Skeletal muscle cell (primary cell): ENCODE data around the gene OLFM1.

ENCODE experiments used
- DNase-seq: peaks from one replicate; pipeline ENCODE4 v3.0.0-alpha.2; 2010; ENCODE audit warnings: low read depth
- H3K4me3 ChIP-seq: 2 replicates; pipeline ENCODE4 v1.5.1; 2011; ENCODE audit warnings: low read depth, mild to moderate bottlenecking, control low read depth, low read length, moderate library complexity

OLFM1 gene

DNA sequence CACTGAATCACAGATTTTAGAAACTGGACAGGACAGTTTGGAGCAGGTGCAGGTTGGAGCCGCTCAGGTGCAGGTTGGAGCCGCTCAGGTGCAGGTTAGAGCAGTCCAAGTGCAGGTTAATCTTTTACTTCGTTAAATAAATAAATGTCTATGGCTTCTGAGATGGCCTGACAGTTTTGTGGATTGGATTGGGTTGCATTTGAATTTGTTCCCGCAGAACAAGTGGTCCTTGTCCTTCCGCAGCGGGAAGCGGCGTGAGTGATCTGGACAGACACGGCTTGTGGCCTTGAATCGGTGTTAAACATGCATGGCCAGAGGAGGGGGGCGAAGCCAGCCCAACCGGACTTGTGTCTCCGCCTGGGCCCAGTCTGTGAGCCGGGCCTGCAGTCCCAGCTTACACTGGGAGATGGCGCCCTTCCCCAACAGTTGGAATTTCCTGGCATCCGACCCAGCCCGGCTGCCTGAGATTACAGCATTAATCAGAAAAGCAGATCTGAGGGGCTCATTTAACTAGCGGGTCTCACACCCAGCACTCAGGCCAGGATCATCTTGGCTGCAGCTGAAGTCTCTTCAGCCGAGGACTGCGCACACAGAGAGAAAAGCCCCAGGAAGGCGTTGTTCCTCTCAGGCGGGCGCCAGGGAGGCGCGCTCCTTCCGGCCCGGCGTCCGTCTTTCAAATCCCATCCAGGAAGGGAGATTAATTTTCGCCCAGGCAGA, 1.5 kb upstream of the OLFM1 start:
- no peak for DNase-seq

DNA sequence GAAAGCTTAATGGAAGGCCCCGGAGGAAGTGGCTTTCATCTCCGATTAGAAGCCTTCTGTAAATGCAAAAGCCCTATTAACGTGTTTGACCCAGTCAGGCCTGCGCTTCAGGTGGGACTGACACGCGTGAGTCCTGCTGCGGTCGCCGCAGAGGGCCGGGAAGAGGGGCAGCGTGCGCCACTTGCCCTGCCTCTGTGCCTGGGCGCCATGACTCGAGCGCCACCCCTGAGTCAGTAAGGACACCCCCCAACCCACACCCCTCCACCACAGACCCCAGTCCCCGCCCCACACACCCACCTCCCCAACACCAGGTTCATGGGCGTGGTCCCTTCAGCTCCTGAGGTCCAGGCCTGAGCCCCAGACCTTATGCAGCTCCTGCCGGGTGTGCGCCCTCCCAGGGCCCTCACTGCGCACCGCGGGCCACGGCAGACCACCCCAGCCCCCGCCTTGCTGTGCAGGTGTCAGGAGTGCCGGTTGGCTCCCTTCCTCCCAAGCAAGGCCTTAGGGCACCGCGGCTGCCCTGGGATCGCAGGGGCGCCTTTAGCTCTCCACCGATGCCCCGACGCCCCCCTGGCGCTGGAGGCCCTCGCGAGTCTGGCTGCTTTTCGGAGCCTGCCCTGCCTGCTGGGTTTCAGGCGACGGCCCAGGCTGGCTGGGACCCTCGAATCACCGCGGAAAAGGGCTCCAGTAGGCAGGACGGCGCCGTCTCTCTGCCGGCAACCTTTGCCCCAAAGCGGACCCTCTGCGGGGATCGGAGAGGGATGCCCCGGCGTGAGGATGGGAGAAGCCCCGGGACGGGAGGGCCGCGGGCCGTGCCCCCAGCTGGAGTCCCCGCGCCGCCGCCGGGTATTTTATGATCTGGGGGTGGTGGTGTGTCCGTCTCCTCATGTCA, 625 bp upstream of the OLFM1 start:
- H3K4me3 ChIP-seq, result peak overlapping the region; percentile 21
- DNase-seq, result no peak

More for the DNA sequence above, 1.5 kb upstream of the OLFM1 start:
- H3K4me3 ChIP-seq, result peak overlapping the region; percentile 21

DNA sequence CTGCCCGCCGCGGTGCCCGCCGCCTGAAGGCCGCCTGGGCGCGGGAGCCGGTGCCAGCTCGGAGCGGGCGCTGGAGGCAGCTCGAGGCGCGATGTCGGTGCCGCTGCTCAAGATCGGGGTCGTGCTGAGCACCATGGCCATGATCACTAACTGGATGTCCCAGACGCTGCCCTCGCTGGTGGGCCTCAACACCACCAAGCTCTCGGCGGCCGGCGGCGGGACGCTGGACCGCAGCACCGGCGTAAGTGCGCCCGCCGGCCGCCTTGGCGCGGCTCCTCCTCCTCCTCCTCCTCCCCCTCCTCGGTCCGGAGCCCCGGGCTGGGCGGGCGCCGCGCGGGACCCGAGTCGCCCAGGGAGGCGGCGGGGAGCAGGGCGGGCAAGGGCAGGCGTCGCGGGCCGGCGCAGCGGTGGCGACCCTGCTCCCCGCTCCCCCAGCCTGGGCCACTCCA, 455 bp downstream of the OLFM1 start:
- H3K4me3 ChIP-seq, result peak overlapping the region; percentile 20
- no peak for DNase-seq

DNA sequence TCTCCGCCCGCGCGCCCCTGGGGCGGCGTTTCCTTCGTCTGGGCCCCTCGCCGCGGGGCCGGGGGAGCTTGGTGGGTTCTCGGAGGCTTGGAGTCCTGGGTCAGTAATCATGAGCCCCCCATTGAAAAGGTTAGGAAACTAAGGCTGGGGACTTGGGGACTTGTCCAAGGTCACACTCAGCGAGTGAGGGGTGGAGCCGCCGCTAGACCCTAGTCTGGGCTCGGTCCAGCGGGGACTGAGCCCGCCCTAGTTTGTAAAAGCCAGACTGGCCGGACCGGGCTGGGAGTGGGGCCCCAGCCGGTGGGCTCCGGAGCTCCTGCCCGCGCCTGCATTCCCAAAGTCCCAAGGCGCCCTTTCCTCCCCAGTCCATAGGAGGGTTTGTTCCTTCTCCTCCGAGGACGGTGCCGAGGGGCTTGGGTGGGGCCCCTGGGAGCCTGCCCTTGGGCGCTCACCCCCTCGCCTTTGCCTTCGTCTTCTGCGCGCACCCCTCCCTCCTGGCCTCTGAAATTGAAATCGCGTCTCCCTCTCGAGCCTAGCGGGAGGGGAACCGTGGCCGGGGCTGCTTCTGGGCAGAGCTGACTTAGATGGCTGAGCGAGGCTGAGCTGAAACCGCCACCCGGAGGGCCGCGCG, 995 bp downstream of the OLFM1 start:
- no peak overlapping the region for H3K4me3 ChIP-seq
- no peak for DNase-seq

DNA sequence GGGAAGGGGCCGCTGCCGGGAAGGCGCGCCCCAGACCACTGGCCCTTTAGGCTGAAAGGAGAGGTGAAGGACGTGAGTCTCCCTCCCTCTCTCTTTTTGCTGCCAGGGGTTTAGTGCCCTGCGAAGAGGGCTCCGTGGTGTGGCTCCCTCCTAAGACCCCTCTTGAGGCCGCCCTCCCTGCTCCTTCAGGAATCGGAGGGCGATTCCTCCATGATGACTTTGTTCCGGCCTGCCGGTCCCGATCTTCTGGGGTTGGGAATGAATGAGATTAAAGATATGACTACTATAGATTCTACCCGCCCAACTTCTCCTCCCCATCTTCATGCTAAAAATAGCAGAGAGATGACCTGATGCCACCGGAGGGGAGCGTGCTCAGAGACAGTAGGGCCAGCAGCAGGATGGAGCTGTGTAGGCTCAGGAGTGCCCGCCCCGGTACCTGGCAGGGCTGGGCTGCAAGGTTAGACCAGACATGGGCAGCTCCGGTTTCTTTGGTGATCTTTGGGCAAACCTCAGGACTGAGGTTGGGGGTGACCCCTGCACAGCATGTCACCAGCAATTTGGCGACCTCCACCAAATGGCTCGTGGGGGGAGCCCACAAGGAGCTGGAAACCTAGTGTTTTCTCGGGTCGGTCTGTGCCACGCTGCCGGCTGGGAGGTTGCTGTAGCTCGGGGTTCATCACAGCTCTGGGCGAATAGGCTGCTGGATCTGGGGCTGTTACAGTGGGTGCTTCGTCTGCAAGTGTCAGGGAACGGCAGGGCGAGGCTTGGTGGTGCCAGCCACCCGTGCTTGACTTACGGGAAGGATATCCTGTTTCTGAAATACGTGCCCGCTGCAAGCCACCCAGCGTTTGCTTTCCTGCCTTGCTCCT, 1.7 kb downstream of the OLFM1 start:
- no peak overlapping the region for H3K4me3 ChIP-seq
- no peak for DNase-seq

DNA sequence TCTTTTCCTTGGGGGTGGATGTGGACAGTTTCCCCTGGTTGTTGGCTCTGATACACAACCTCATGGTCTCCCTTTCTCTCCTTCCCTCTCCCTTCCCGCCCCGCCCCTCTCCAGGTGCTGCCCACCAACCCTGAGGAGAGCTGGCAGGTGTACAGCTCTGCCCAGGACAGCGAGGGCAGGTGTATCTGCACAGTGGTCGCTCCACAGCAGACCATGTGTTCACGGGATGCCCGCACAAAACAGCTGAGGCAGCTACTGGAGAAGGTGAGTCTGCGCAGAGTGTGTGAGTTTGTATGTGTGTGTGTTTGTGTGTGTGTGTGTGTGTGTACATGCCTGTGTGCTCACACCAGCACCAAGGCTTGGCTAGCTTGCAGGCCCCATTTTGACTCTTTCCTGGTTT, 2.6 kb downstream of the OLFM1 start:
- DNase-seq, result no peak
- H3K4me3 ChIP-seq, result no peak overlapping the region

DNA sequence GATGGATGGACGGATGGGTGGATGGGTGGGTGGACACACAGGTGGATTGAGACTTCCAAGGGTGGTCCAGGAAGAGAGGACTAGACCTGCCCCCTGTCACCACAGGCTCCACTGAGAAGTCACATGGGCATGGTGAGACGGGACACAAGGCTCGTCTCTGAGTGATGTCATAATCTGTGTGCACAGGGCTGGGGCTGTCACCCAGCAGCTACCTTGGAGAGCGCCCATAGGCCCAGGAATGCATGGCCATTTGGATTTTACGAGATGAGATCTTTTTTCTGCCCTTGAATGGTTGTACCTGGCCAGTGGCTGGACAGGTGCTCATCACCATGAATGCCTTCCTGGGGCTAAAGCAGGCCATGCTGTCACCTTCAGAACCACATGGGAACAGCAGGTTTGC, 3.1 kb downstream of the OLFM1 start:
- no peak for DNase-seq

DNA sequence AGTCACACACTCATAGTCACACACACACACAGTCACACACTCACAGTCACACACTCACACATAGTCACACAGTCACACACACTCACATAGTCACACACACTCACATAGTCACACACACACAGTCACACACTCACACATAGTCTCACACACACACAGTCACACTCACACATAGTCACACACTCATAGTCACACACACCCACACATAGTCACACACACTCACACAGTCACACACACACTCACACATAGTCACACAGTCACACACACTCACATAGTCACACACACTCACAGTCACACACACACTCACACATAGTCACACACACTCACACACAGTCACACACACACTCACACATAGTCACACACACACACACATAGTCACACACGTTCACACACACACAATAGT, 4.1 kb downstream of the OLFM1 start:
- H3K4me3 ChIP-seq, result no peak overlapping the region
- no peak for DNase-seq

More for the DNA sequence above, 3.1 kb downstream of the OLFM1 start:
- H3K4me3 ChIP-seq, result no peak overlapping the region

DNA sequence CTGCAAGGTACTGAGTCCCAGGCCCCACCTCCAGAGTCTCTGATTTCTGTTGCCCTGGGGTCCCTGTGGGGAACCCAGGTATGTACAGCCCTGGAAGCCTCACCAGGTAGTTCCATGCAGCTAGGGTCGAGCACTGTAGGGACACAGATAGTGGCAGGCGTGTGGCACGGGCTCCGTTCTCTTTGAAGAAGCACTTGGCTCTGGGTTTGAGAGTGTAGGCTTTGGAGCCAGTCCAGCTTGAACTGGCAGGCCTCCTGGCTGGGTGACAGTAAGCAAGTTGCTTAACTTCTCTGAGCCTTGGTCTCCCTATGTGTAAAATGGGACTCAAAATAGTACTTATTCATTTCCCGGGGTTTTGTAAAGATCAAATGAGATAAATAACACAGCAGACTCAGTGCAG, 5.6 kb downstream of the OLFM1 start:
- H3K4me3 ChIP-seq, result no peak overlapping the region
- no peak for DNase-seq

DNA sequence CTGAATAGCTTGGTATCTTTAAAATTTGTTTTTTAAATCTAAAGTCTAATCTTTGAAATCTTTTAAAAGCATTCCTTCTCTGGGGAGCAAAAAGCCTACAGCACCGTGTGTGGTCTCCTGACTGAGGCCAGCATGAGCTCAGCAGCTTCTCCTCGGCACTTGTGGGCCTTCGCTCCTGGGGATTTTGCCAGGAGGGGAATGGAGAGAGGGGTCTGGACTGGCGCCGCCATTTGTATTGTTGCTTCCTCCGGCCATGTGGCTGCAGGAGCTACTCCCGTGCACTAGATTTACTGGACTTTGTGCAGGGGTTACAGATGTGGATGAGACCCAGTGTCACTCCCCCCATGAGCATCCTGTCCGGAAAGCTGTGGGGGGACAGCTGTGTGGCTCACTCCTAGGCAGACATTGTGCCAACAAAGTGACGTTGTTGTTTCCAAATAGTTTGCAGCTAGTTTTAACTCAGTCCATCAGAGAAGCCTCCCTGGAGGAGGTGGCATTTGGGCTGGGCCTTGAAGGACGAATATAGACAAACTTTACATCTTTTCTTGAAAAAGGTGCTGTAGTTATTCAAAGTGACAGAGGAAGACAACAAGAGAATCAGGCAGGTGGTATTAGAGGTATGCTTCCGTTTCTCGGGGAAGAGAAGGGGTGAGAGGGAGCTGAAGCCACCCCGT, 6.6 kb downstream of the OLFM1 start:
- DNase-seq, result no peak
- no peak overlapping the region for H3K4me3 ChIP-seq

DNA sequence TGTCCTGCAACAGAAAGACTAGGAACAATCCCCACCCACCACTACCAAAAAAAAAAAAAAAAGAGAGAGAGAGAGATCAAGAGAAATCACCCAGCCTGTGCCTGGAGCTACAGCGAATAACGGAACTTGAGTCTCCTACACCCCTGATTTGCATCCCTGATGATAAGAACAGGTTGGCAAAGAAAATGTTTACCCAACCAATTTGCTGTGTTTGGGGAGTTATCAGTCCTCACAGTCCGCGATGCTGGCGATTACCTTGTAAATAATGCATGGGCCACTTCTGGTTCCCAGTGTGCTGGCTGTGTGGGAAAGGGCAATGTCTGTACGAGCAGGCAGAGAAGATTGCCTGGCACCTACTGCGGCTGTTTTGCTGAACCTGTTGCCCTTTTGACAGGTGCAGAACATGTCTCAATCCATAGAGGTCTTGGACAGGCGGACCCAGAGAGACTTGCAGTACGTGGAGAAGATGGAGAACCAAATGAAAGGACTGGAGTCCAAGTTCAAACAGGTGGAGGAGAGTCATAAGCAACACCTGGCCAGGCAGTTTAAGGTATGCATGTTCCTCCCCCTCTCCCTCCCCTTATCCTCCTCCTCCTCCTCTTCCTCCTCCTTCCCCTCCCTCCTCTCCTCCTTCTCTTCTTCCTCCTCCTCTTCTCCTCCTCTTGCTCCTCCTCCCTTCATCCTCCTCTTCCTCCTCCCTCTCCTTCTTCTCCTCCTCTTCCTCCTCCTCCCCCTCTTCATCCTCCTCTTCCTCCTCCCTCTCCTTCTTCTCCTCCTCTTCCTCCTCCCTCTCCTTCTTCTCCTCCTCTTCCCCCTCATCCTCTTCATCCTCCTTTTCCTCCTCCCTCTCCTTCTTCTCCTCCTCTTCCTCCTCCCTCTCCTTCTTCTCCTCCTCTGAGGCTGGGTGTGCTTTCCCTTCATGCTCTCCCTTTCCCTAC, 8.3 kb downstream of the OLFM1 start:
- no peak for DNase-seq
- no peak overlapping the region for H3K4me3 ChIP-seq

DNA sequence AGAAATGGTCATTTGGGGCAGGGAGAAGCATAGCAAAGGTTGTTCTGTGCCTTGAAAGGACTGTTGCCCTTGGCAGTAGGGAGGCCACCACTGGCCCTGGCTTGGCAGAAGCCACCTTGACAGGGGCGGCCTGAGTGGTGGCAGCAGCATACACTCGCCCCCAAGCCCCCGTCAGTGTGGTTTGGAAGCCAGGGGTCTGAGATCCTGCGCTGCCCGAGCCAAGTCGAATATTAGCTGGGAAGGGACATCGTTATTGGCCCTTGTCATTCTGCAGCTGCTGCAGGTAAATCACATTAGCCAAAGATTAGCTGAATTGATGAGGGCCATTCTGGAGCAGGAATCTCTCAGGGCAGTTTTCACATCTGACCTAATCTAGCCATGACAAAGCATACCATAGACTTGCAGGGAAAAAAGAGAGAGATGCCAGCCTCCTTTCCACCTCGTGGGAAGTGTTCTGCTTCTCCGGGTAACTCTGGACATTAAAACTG, 9.0 kb downstream of the OLFM1 start:
- DNase-seq, result no peak

DNA sequence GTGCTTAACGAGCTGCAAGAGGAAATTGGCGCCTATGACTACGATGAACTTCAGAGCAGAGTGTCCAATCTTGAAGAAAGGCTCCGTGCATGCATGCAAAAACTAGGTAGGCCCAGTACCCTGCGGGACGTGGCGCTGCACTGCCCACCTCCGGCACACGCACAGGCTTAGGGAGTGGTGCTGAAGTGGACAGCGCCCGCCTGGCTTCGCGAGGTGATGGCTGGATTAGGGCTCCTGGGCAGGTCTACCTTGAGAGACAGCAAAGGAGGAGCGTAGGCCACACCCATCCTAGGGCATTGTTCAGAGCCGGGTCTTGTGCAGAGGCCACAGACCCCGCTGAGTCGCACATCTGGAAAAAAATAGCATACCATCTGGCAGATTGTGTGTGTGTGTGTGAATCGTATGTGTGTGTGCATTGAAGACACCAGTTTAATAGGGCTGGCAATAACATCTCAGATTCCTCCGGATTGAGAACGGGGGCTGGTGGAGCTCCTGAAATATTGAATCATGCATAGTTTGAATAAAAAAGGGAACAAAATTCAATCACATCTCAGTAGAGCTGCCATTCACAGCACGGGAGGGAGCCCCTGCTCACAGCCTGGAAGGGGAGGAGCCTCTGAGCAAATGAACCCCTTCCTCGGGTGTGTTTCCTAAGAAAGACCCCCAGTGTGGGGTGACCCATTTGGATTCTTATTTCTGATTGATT, 11.1 kb downstream of the OLFM1 start:
- H3K4me3 ChIP-seq, result no peak overlapping the region
- DNase-seq, result no peak

More for the DNA sequence above, 9.0 kb downstream of the OLFM1 start:
- no peak overlapping the region for H3K4me3 ChIP-seq

DNA sequence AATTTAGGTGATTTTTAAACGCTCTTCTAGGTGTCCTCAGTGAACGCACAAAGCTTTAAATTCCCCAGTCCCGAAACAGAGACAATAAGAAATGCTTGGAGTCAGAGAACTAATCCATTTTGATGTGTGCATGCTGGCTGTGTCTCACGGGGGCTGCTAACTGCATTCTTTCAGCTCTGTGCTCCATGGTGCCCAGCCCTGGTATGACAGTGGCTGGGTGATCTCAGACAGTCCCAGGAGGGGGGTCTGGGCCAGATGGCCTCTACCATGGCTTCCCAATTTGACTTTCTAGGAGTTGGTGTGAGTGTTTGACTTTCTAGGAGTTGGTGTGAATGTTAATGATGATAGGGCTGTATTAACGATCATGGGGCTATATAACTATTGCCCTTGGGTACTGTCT, 12.1 kb downstream of the OLFM1 start:
- DNase-seq, result no peak
- H3K4me3 ChIP-seq, result no peak overlapping the region

DNA sequence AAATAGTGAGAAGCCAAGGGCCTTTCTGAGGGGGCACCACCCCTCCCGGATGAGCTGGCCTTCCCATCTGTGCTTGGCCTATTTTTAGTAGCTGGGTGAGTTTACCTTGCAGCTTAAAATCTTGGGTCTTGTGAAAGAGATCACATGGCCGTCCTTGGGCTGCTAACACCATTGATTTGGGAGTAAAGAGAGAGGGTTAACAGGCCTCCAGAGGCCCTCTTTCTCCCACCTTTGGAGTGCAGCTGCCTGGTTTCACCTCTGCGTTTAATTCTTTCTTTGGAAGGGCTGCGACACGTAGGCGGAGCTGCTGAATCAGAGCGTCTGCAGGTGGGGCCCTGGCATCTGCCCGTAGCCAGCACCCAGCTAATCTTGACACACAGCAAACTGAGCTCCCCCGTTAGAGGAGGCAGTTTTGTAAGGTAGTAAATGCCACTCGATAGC, 12.8 kb downstream of the OLFM1 start:
- no peak overlapping the region for H3K4me3 ChIP-seq
- no peak for DNase-seq

DNA sequence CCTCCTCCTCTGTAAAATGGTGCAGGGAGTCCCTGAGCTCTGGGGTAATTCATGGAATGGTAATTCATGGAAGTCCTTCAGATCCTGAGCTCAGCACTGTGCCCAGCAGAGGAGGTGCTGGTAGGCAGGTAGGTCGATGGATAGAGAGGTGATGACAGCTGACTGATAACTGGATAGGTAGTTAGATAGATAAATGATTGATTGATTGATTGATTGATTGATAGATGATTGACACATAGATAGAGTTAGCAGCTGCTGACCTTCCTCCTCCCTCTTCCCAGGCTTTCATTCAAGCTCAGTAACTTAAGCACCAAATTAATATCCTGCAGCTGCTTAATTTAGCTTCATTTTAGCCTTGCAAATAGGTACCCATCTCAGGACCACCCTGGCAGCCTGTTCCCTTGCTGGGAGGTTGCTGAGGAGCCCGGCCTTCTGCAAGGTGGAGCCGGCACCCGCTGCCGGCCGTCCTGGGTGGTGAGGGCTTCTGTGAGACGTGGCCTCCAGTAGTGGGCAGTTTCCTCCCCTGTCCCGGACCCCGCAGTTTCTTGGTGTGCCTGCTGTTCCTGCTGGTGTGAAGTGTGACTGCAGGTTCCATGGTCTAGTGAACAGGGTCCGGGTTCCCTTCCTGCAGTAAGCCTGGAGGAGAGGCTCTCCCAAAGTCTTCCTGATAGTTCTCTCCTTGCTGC, 13.4 kb downstream of the OLFM1 start:
- no peak for DNase-seq
- H3K4me3 ChIP-seq, result no peak overlapping the region
